GM12878 (cell line): ENCODE data around the gene LILRB4. TPM values are rescaled to one million over a fixed set of nuclear protein-coding genes. Genes with fewer than 3 reads are reported as not detected.

Source experiments
- BCL11A ChIP-seq: IDR thresholded peaks from 2 replicates; pipeline ENCODE4 v1.6.1; 2011; ENCODE audit warnings: low read depth, low read length
- BRCA1 ChIP-seq: IDR thresholded peaks from 2 replicates; pipeline ENCODE4 v1.6.1; 2011; ENCODE audit warnings: low read depth, low read length, improper control_type of control experiment
- CBX5 ChIP-seq: sonication (generic); IDR thresholded peaks from 2 replicates; pipeline ENCODE4 v1.6.1; 2016; ENCODE audit warnings: low read depth, moderate library complexity, mild to moderate bottlenecking, inconsistent platforms
- CREB1 ChIP-seq: IDR thresholded peaks from 2 replicates; pipeline ENCODE4 v1.6.1; 2012; ENCODE audit warnings: low read depth, mild to moderate bottlenecking, inconsistent platforms
- EZH2 ChIP-seq: IDR thresholded peaks from 2 replicates; pipeline ENCODE4 v1.6.1; 2012; ENCODE audit warnings: low read depth, mild to moderate bottlenecking, control low read depth, inconsistent platforms, low read length, borderline replicate concordance; ENCODE audit not compliant: control insufficient read depth
- IRF4 ChIP-seq: IDR thresholded peaks from 2 replicates; pipeline ENCODE4 v1.6.1; 2011; ENCODE audit warnings: low read depth, low read length
- KAT2A ChIP-seq: conservative IDR thresholded peaks from 2 replicates; pipeline ENCODE4 v1.6.1; 2011; ENCODE audit warnings: low read depth, low read length; ENCODE audit not compliant: control insufficient read depth
- NBN ChIP-seq: fragments of 450-650 bp; IDR thresholded peaks from 2 replicates; pipeline ENCODE4 v1.6.1; 2016
- NR2C1 ChIP-seq: fragments of 450-650 bp; IDR thresholded peaks from 2 replicates; pipeline ENCODE4 v1.6.1; 2017; ENCODE audit warnings: antibody characterized with exemption, mild to moderate bottlenecking, moderate library complexity
- PAX8 ChIP-seq: fragments of 450-650 bp; IDR thresholded peaks from 2 replicates; pipeline ENCODE4 v1.6.1; 2017; ENCODE audit warnings: mild to moderate bottlenecking, moderate library complexity
- SREBF1 ChIP-seq: IDR thresholded peaks from 2 replicates; pipeline ENCODE4 v1.6.1; 2012; ENCODE audit warnings: mild to moderate bottlenecking, low read length
- STAT3 ChIP-seq: IDR thresholded peaks from 2 replicates; pipeline ENCODE4 v1.6.1; 2011; ENCODE audit warnings: low read depth, low read length, improper control_type of control experiment
- TCF3 ChIP-seq: IDR thresholded peaks from 2 replicates; pipeline ENCODE4 v1.6.1; 2012; ENCODE audit warnings: low read depth, mild to moderate bottlenecking, low read length, borderline replicate concordance; ENCODE audit not compliant: insufficient read depth
- YBX1 ChIP-seq: fragments of 450-650 bp; IDR thresholded peaks from 2 replicates; pipeline ENCODE4 v1.6.1; 2016; ENCODE audit warnings: antibody characterized with exemption
- ZSCAN29 ChIP-seq: fragments of 450-650 bp; IDR thresholded peaks from 2 replicates; pipeline ENCODE4 v1.6.1; 2017; ENCODE audit warnings: mild to moderate bottlenecking, moderate library complexity
- polyA plus RNA-seq, 11 experiments: library from polyadenylated mRNA; depleted of rRNA in 4 of 11; unstranded in 6 of 11; stranded (reverse) in 5 of 11; fragments of >200 nt; fragmentation: Nextera tagmentation in 4 of 11; fragmentation: Illumina TruSeq in 1 of 11; extraction: Ambion mirVana in 4 of 11; extraction: Trizol in 1 of 11; gene quantifications; 1 replicate in 1 of 11; 2 replicates in 10 of 11; pipeline versions ENCODE4 v1.2.1 to v1.2.3, GENCODE V29; 2011 to 2016; ENCODE audit warnings: inconsistent platforms in 2 of 11, missing spikeins in 2 of 11, low read depth in 1 of 11
- total RNA-seq, 4 experiments: library from RNA; depleted of rRNA in 3 of 4; stranded (reverse); fragments of >200 nt in 3 of 4; fragmentation: Illumina TruSeq in 1 of 4; extraction: Trizol in 1 of 4; gene quantifications; 2 replicates each; pipeline versions ENCODE4 v1.2.1 to v1.2.3, GENCODE V29; 2013 to 2021
- TF ChIP-seq, protein P1 (sequence below): fragments of 450-650 bp; IDR thresholded peaks from 2 replicates; pipeline ENCODE4 v1.6.1; 2017; ENCODE audit warnings: mild to moderate bottlenecking
- TF ChIP-seq, protein P2 (sequence below): fragments of 450-650 bp; formaldehyde crosslinking; IDR thresholded peaks from 2 replicates; pipeline ENCODE4 v1.4.0; 2020; ENCODE audit warnings: mild to moderate bottlenecking, moderate library complexity
- TF ChIP-seq, protein P3 (sequence below): IDR thresholded peaks from 2 replicates; pipeline ENCODE4 v1.6.1; 2012; ENCODE audit warnings: mild to moderate bottlenecking, low read depth, low read length
- TF ChIP-seq, protein P4 (sequence below): IDR thresholded peaks from 2 replicates; pipeline ENCODE4 v1.6.1; 2011; ENCODE audit warnings: low read depth, mild to moderate bottlenecking, low read length, moderate library complexity, borderline replicate concordance; ENCODE audit errors: extremely low read depth

LILRB4 gene
- total and polyA plus RNA-seq, 10 of the 15 experiments (the other 5 are each of a cell fraction or from before 2014, with no cell fraction given), result 2.0 to 39.8 (median 16.0) TPM

DNA sequence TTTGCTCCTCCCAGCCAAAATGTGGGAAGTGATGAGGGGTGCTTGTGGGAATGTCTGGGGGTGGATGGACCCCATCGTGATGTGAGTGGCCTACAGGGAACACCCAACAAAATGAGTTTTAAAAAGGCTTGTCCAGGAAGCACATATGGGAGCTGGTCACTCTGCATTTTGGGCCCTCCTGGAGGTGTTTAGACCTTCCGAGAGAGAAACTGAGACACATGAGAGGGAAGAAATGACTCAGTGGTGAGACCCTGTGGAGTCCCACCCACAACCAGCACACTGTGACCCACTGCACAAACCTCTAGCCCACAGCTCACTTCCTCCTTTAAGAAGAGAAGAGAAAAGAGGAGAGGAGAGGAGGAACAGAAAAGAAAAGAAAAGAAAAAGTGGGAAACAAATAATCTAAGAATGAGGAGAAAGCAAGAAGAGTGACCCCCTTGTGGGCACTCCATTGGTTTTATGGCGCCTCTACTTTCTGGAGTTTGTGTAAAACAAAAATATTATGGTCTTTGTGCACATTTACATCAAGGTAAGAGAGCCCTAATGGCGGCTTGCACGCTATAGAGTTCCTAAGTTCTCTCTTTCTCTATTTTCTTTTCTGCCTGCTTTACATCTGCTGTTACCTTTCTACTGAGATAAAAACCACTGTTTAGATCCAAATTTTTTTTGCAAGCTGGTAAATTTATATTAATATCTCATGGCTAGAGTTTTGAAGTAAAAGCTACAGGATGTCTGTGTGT, 45.8 kb upstream of the LILRB4 start (continued):
- TF ChIP-seq CREB1, result peak; percentile 12; the same call in 1 of the 2 replicates
- TF ChIP-seq, protein P1, sequence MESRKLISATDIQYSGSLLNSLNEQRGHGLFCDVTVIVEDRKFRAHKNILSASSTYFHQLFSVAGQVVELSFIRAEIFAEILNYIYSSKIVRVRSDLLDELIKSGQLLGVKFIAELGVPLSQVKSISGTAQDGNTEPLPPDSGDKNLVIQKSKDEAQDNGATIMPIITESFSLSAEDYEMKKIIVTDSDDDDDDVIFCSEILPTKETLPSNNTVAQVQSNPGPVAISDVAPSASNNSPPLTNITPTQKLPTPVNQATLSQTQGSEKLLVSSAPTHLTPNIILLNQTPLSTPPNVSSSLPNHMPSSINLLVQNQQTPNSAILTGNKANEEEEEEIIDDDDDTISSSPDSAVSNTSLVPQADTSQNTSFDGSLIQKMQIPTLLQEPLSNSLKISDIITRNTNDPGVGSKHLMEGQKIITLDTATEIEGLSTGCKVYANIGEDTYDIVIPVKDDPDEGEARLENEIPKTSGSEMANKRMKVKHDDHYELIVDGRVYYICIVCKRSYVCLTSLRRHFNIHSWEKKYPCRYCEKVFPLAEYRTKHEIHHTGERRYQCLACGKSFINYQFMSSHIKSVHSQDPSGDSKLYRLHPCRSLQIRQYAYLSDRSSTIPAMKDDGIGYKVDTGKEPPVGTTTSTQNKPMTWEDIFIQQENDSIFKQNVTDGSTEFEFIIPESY, result no peak
- TF ChIP-seq, protein P2, sequence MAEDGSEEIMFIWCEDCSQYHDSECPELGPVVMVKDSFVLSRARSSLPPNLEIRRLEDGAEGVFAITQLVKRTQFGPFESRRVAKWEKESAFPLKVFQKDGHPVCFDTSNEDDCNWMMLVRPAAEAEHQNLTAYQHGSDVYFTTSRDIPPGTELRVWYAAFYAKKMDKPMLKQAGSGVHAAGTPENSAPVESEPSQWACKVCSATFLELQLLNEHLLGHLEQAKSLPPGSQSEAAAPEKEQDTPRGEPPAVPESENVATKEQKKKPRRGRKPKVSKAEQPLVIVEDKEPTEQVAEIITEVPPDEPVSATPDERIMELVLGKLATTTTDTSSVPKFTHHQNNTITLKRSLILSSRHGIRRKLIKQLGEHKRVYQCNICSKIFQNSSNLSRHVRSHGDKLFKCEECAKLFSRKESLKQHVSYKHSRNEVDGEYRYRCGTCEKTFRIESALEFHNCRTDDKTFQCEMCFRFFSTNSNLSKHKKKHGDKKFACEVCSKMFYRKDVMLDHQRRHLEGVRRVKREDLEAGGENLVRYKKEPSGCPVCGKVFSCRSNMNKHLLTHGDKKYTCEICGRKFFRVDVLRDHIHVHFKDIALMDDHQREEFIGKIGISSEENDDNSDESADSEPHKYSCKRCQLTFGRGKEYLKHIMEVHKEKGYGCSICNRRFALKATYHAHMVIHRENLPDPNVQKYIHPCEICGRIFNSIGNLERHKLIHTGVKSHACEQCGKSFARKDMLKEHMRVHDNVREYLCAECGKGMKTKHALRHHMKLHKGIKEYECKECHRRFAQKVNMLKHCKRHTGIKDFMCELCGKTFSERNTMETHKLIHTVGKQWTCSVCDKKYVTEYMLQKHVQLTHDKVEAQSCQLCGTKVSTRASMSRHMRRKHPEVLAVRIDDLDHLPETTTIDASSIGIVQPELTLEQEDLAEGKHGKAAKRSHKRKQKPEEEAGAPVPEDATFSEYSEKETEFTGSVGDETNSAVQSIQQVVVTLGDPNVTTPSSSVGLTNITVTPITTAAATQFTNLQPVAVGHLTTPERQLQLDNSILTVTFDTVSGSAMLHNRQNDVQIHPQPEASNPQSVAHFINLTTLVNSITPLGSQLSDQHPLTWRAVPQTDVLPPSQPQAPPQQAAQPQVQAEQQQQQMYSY (CRISPR knock-in tag), result no peak
- no peak for TF ChIP-seq KAT2A
- no peak for TF ChIP-seq YBX1
- TF ChIP-seq SREBF1, result no peak
- no peak for TF ChIP-seq NR2C1
- no peak for TF ChIP-seq EZH2
- TF ChIP-seq, protein P3, sequence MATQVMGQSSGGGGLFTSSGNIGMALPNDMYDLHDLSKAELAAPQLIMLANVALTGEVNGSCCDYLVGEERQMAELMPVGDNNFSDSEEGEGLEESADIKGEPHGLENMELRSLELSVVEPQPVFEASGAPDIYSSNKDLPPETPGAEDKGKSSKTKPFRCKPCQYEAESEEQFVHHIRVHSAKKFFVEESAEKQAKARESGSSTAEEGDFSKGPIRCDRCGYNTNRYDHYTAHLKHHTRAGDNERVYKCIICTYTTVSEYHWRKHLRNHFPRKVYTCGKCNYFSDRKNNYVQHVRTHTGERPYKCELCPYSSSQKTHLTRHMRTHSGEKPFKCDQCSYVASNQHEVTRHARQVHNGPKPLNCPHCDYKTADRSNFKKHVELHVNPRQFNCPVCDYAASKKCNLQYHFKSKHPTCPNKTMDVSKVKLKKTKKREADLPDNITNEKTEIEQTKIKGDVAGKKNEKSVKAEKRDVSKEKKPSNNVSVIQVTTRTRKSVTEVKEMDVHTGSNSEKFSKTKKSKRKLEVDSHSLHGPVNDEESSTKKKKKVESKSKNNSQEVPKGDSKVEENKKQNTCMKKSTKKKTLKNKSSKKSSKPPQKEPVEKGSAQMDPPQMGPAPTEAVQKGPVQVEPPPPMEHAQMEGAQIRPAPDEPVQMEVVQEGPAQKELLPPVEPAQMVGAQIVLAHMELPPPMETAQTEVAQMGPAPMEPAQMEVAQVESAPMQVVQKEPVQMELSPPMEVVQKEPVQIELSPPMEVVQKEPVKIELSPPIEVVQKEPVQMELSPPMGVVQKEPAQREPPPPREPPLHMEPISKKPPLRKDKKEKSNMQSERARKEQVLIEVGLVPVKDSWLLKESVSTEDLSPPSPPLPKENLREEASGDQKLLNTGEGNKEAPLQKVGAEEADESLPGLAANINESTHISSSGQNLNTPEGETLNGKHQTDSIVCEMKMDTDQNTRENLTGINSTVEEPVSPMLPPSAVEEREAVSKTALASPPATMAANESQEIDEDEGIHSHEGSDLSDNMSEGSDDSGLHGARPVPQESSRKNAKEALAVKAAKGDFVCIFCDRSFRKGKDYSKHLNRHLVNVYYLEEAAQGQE, result no peak
- TF ChIP-seq, protein P4, sequence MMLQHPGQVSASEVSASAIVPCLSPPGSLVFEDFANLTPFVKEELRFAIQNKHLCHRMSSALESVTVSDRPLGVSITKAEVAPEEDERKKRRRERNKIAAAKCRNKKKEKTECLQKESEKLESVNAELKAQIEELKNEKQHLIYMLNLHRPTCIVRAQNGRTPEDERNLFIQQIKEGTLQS, result no peak
- peak; percentile 99 for TF ChIP-seq IRF4
- no peak for TF ChIP-seq PAX8
- TF ChIP-seq TCF3, result 0 out of 2 replicates have a peak, but pooled peaks have one; percentile 34
- TF ChIP-seq CBX5, result no peak
- TF ChIP-seq BRCA1, result no peak
- peak; percentile 97 for TF ChIP-seq BCL11A
- TF ChIP-seq NBN, result peak; percentile 91
- TF ChIP-seq ZSCAN29, result no peak
- no peak for TF ChIP-seq STAT3
